GM21825 (cell line): ENCODE measurements around the gene TRIM65.
"Not testable (repeated sequence)": the region's sequence is repeated elsewhere in the genome, so short reads cannot be mapped to it uniquely, and the experiment has no call there.

Experiments
- ATAC-seq: cut with Tn5 transposase; IDR thresholded peaks from one replicate; pipeline ENCODE4 v1.9.1; 2021; ENCODE audit warnings: mild to moderate bottlenecking, moderate library complexity; ENCODE audit not compliant: unreplicated experiment

TRIM65 gene

DNA sequence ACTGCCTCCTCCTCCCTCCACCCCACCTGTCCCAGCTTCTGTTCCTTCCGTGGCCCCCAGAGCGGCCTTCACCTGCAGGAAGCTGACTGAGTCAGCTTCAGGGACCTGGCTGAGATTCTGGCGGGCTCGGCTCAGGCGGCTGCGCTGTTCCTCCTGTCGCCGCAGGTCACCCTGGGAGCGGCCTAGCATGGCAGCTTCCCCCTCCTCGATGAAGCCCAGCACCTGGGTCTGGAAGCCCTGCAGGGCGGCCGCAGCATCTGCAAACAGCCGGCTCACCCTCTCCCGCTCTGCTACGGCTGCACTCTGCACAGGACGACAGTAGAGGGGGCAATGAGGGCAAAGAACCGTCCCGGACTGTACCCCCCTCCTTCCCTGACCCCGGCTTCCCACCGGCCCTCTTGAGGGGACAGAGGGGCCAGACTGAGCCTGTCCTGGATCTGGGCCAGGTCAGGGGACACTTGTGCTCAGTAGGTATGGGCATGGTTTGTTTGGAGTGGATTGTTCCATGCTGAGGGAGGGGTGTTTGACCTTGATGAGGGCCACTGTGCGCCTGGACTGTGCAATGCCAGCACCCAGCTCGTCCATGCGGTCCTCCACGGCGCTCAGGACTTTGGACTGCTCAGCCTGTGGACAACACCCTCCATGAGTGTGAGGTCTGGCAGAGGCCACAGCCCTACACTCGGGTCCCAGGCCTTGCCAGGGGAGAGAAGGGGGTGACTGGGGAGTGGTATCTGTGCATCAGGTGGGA is 20.4 kb downstream of the TRIM65 start:
- ATAC-seq, result no peak

DNA sequence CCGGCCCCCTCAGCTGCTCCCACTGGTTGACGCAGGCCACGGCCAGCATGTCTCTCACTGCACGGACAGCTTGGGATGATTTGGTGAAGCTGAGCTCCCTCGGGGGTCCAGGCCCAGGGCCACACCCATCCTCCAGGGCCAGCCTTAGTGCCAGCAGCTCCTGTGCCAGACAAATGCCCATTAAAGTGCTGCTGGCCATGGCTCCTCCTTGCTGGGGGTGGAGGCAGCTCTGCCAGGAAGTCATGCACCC is 20.9 kb downstream of the TRIM65 start:
- no peak for ATAC-seq

DNA sequence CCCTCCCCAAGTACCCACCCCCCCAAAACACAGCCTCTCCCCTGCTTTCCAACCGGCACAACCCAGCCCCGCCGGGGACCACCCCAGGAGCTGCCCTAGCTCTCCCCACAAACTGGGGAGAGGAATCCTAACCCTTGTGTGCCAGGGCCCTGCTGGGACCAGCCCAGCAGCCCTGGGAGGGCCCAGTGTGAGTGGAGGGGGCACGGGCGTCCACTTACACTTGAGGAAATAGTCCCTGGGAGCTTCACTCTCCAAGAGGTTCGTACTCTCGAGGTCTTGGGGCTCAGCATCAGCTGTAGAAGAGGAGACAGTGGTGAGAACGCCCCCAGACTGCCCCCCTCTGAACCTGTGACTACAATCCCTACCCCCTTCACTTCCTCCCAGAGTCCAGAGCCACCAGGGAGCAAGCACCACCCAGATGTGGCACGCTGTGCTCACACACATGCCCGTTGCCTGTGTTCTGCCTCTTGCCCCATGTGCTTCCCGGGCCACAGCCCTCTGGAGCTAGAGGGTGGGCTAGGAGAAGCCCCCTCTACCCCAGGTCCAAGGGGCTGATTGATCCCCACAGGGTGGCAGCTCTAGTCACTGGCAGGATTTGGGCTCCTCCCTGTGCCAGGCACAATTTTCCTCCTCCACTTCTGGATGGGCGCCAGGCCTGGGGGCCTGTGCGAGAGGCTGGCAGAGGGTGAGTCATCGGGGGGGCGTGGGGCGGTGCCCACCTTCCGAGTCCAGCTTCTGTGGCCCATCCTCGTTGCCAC is 21.4 kb downstream of the TRIM65 start:
- no peak for ATAC-seq

DNA sequence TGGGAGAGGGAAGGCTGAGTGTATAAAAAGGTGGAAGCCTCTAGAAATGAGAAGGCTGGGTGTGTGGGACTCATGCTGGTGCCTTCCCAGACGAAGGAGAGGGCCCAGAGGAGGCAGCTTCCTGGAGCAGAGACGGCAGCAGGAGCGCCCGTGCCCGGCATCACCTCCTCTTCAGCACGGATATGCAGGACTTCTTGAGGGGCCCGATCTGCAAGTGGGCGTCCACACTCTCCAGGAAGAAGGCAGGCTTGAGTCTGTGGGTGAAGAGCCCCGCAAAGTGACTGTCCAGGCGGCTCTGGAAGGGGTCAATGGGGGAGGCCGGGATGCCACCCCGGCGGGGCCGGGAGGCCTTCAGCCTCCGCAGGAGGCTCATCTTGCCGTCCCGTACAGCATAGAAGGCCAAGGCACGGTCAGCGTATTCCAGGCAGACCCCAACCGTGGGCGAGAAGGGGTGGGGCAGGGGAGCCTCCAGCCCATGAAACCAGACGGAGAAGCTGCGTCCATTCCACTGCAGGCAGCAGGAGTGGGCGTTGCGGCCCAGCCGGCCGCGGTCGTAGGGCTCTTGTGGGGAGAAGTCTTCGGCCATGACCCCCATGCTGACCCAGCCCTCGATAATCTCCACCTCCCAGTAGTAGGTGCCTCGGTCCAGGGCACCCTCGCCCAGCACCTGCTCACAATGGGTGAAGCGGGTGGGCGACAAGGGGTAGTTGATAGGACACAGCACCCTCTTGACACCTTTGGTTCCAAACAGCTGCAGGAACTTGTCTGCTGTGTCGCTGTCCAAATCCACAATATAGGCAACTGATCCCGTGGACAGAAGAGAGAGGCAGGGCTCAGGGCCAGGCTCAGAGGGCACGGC is 22.2 kb downstream of the TRIM65 start:
- ATAC-seq, result no peak

DNA sequence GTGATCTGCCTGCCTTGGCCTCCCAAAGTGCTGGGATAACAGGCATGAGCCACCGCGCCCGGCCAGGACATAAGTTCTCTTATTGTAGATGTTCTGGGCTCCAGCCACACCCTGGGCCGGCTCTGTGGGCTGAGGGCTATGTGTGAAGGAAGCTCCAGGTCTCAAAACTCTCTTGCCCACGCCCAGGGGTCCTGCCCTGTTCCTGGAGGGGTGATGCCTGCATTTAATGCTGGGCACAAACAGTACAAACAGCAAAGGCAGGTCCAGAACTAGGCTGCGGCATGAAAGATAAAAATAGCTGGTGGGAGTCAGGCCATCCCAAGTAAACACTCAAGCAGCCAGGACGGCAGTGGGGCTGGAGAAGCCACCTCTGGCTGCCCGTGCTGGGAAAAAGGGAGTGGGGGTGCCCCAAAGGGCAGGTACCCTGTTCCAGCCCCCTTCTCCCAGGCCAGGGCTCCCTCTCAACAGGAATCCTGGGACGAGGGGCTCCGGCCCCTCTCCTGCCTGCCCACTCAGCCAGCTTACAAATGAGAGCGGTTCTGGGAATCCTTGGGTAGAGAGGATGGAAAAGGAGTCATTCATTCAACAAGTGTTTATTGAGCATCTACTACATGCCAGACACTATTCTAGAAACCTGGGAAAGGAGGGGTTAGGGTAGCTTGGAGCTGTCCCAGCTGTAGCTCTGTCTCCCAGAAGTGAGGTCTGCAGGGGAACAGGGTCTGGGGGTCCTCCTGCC is 23.0 kb downstream of the TRIM65 start:
- no peak for ATAC-seq

DNA sequence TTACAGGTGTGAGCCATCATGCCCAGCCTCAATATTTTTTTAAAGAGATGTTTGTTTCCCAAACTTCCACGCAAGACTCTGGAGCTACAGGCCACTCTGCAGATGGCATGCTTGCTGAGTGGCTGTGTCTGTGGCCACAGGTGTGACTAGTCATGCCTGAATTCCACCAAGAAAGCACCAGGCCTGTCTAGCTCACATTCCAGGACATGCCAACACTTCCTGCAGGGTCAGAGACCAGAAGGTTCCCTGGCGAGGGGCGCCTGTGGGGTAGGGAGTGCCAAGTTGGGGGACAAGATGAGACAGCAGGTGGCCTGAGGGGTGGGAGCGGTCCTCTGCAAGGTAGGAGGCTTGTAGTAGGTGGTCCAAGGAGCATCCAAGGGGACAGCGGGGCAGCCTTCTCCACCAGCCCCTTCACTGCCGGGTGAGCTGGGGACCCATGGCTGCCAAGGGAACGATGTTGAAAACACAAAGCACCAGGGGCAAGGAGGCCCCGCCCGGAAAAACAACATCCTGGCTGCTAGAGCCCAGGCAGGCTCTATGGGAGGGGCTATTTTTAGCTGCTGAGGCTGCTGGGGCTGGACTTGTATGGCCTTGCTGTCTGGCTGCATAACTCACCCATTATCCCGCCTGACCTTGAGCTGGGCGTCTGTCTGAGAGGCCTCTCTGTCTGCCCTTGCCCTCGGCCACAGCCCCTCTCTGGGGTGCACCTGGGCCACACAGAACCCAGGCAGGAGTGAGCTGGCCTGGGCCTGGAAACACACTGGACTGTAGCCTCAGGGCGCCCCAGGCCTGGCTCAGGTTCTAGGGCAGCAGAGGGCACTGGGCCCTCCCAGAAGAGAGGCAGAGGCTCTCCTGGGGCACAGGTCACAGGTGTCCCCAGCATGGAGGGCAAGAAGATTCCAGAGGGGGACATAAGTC is 24.1 kb downstream of the TRIM65 start:
- ATAC-seq, result no peak

DNA sequence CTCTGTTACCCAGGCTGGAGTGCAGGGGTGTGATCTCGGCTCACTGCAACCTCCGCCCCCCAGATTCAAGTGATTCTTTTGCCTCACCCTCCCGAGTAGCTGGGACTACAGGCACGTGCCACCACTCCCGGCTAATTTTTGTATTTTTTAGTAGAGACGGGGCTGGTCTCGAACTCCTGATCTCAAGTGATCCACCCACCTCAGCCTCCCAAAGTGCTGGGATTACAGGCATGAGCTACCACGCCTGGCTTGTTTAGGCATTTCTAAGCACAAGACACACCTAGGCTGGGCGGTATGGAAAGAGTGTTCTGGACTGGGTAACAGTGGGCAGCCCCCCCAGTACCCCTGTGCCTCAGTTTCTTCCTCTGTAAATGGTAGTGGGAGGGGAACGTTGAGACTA is 26.5 kb downstream of the TRIM65 start:
- ATAC-seq, result not testable (repeated sequence)

DNA sequence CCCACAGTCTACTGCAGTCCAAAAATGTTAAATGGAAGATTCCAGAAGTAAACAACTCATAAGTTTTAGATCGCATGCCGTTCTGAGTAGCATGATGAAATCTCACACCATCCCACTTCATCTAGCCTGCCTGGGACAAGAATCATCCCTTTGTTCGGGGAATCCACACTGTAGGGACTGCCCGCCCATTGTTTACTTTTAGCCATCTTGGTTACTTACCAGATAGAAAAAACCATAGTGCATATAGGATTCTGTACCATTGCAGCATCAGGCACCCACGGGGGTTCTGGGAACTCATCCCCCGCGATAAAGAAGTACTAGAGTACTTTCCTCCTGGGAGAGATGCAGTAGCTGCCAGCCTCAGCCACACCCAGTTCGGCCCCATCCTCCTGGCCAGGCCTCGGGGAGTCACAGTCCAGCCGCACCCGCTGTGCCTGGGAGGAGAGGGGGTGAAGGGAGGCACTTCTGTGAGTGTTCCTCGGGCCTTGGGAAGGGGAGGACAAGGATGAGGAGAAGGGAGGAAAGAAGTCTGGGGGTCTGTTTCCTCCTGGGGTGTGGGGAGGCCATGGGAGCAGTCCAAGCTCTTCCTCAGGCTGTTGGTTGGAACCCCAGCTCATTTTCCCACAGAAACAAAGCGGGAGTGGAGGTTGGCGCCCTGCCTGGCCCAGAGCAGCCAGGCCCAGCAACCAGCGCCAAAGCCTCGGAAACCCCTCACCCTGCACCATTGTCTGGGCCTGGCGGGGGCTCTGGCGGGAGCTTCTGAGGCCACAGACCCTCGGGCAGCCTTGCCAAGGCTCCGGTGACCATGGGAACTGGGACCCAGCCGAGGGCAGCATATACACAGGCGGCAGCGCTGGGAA is 27.2 kb downstream of the TRIM65 start:
- ATAC-seq, result no peak

DNA sequence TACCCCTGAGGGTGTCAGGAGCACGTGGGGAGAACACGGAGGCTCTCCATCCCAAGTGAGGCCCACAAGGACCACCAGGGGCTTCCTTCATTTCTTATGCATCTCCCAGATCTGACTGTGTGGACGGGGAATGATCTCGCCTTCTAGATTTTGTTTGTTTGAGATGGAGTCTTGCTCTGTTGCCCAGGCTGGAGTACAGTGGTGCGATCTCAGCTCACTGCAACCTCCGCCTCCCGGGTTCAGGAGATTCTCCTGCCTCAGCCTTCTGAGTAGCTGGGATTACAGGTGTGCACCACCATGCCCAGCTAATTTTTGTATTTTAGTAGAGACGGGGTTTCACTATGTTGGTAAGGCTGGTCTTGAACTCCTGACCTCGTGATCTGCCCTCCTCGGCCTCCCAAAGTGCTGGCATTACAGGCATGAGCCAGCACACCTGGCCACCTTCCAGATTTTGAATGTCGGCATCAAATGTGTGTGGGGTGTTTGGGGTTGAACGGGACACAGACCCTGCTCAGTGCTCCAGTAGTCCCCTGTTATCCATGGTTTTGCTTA is 27.9 kb downstream of the TRIM65 start:
- ATAC-seq, result not testable (repeated sequence)

DNA sequence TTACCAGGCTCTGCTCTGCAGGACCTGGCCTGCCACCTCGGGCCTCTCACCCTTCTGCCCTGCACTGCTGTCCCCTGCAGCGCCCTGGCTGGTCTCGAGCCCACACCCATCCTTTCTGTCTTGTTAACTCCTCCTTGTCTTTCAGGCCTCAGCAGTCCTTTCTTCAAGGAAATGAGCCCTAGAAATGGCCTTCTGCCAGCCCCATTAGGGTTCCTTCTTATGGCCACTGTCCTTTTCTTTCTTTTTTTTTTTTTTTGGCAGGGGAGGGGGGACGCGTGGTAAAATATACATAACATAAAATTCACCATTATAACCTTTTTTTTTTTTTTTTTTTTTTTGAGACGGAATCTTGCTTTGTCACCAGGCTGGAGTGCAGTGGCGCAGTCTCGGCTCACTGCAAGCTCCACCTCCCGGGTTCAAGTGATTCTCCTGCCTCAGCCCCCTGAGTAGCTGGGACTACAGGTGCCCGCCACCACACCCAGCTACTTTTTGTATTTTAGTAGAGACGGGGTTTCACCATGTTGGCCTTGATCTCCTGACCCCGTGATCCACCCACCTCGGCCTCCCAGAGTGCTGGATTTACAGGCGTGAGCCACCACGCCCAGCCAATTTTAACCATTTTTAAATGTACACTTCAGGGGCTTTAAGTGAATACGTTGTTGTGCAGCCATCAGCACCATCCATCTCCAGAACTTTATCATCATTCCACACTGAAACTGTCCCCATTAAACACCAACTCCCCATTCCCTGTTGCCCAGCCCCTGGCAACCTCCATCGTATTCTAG is 31.2 kb downstream of the TRIM65 start:
- not testable (repeated sequence) for ATAC-seq

DNA sequence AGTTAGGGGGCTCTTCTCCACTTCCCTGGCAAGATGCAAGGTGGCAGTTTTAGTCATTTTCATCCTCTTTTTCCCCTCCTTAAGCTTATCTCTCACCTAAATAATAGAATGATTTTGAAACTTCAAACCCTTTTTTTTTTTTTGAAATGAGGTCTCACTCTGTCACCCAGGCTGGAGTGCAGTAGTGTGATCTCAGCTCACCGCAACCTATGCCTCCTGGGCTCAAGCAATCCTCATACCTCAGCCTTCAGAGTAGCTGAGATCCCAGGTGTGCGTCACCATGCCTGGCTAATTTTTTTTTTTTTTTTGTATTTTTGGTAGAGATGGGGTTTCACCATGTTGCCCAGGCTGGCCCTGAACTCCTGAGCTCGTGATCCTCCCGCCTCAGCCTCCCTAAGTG is 31.9 kb downstream of the TRIM65 start:
- ATAC-seq, result not testable (repeated sequence)

DNA sequence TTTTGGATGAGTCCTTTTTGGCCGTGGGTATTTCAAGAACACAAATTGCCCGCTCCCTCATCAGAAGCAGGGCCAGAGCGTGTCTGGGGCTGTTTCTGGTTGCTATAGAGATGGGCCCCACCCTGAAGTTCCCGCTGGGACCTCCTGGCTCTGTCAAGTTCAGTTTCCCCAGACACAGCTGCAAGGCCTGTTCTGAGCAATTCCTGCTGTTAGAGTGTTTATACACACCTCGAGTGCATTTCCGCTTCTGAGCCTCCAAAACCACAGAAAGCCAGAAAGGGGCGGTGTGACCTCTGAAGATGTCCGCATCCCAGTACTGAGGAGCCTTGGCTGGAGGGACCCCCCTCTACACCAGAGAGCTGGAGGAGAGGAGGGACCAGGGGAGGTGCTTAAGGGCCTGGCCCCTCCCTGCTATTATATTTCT is 32.3 kb downstream of the TRIM65 start:
- peak; percentile 87 for ATAC-seq

DNA sequence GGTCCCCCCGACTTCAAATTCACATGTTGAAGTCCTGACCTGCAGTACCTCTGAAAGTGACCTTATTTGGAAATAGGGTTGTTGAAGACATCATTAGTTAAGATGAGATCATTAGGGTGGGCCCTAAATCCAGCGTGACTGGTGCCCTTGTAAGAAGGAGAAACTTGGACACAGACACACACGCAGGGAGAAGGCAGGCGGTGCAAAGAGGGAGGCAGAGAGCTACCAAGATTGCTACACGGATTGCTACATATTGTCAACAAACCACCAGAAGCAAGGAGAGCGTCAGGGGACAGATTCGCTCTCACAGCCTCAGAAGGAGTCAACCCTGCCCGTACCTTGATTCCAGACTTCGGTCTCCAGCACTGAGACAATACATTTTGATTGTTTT is 34.8 kb downstream of the TRIM65 start:
- ATAC-seq, result no peak

DNA sequence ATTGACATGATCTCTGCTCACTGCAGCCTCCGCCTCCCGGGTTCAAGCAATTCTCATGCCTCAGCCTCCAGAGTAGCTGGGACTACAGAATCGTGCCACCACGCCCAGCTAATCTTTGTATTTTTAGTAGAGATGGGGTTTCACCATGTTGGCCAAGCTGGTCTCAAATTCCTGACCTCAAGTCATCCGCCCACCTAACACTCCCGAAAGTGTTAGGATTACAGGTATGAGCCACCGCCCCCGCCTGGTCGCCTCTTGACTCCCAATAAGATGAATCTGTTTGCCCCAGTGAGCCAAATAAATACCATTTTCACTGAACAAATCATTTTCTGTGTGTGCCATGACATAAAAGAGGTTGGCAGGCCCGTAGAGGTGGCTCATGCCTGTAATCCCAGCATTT is 37.4 kb downstream of the TRIM65 start:
- not testable (repeated sequence) for ATAC-seq

DNA sequence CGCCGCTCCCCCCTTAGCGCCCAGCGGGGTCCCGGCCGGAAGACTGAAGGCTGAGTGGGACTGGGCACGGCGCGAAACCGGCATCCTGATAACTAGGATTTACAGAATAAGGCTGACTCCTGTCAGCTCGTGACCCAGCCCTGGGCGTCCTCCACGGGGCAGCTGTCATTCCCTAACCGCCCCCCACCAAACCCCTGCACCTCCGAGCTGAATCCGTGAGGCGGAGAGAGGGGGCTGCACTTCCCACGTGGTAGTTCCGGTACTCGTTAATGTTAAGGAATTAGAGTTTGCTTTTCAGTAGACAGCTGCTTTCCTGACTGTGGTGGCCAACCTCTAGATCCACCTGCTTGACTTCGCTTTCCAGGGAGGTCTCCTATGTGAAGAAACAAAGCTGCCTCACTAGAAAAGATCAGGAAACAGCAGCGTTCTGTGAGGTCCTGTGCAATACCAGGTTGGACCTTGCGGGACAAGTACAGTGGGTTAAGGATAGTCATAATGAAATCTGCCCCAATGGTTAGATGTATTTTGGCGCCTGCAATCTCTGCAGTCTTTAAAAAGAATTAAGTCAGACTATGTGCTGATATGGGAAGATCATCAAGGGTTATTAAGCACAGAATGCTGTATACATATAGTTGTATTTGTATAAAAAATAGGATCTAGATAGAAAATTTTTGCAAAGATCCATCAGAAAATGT is 40.5 kb downstream of the TRIM65 start:
- no peak for ATAC-seq

DNA sequence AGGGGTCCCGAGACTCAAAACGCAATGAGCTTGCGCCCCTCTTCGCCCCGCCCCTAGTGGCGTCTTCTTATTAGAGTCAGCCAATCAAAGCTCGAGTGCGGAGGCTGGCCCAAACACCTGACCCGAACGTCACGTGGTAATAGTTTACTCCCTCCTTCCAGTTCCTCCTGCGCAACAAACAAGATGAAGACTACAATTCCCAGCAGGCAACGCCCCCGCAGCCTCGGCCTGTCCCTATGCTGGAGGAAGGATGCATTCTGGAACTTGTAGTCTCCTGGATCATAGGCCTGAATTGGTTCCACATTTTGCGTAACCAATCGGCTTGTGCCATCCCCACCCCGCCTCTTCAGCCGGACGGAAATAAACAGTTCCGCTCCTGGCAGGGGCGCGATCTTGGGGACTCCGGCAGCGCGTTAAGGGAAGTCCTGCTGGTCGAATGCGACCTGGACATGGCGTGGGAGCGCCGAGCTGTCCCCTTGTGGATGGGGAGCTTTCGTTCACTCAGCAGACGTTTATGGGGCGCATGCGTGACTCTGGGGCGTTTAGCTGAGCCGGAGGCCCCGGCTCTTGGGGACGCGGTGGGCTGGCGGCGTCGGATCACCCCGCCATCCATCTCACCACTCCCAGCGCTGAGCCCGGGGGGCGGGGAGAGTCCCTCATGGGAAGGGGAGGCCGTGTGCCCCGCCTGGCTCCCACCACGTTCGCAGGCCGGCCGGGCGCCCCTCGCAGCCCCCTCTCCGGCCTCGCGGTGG is 41.3 kb downstream of the TRIM65 start, which contains the start of gene WBP2:
Gene WBP2 (minus strand): TSS at position 26 of the 752 bp plus-strand sequence. CDS start 38 bp downstream, outside the sequence.
- ATAC-seq, result peak; percentile 82
